Lower leg skin (tissue), 3 donors: Measurements from ENCODE around the gene COMMD4.
"Not testable (repeated sequence)": the region's sequence is repeated elsewhere in the genome, so short reads cannot be mapped to it uniquely, and the experiment has no call there.

Experiments
- CTCF ChIP-seq, 3 donors: fragments of 450-650 bp; IDR thresholded peaks; one replicate each; pipeline ENCODE4 v1.5.1; 2016; ENCODE audit warnings: antibody characterized with exemption in 3 of 3, mild to moderate bottlenecking in 3 of 3, moderate library complexity in 2 of 3
- POLR2A ChIP-seq, 2 donors: fragments of 450-650 bp; IDR thresholded peaks; one replicate each; pipeline ENCODE4 v1.6.1; 2016 to 2017; ENCODE audit warnings: antibody characterized with exemption in 2 of 2, mild to moderate bottlenecking in 1 of 2, moderate library complexity in 1 of 2

- TF ChIP-seq CTCF, POLR2A (IDR thresholded peaks at IDR 0.05): not testable (repeated sequence)
Observed at GRCh38 chr15:75349351-75349669, 13.4 kb downstream of the COMMD4 start.
